Ovary (tissue), 9 donors: Measurements from ENCODE around the gene MAGEB16. TPM values are rescaled to one million over a fixed set of nuclear protein-coding genes. Genes with fewer than 3 reads are reported as not detected.

Experiments used
- polyA plus RNA-seq, 2 donors: library from polyadenylated mRNA; stranded (reverse); fragments of 200-250 nt in 1 of 2; fragments of 350-450 nt in 1 of 2; fragmentation: Illumina TruSeq in 1 of 2; extraction: RNeasy Lipid Tissue Mini Kit (QIAGEN cat#74804) in 1 of 2; gene quantifications; one replicate each; pipeline ENCODE4 v1.2.3, GENCODE V29; 2013 to 2014
- total RNA-seq, 7 donors: library from RNA; depleted of rRNA in 2 of 7; stranded (reverse); fragments of >200 nt in 2 of 7; fragmentation: NEBNext Ultra II Directional in 3 of 7; extraction: Animal tissue kit (Norgen Biotek cat#: 25700) in 3 of 7; gene quantifications; one replicate each; pipeline versions ENCODE4 v1.1.0 to v1.2.4, GENCODE V29; 2016 to 2023
- donor health status: DM: no; HTN: no; CAD: no; lungs with moderate emphysema.
- donor health status: DM: no; HTN: no; CAD: no.
- donor health status: Bipolar disorder and iron deficiency.
- donor health status: DM: yes; HTN: yes; CAD: no.
- donor health status: DM: no; HTN: no; CAD: no.
- donor health status: DM: yes; HTN: yes; CAD: no.

The MAGEB16 gene
- total and polyA plus RNA-seq, 9 donors: 0.06 TPM; not detected in 8

Other genes with a start within 250 kb of the MAGEB16 start
- 10 to 100 TPM in 1 of 7 donors, under 1 TPM in 5, not detected in 1; 0.15 to 34.5 (median 0.80) TPM for gene CFAP47, start 121.4 kb downstream of the MAGEB16 start, total RNA-seq
- under 1 TPM; 0.05 to 0.12 TPM for gene CFAP47, start 121.4 kb downstream of the MAGEB16 start, polyA plus RNA-seq